Measurements from ENCODE around the gene ALOXE3.

The ALOXE3 gene

DNA sequence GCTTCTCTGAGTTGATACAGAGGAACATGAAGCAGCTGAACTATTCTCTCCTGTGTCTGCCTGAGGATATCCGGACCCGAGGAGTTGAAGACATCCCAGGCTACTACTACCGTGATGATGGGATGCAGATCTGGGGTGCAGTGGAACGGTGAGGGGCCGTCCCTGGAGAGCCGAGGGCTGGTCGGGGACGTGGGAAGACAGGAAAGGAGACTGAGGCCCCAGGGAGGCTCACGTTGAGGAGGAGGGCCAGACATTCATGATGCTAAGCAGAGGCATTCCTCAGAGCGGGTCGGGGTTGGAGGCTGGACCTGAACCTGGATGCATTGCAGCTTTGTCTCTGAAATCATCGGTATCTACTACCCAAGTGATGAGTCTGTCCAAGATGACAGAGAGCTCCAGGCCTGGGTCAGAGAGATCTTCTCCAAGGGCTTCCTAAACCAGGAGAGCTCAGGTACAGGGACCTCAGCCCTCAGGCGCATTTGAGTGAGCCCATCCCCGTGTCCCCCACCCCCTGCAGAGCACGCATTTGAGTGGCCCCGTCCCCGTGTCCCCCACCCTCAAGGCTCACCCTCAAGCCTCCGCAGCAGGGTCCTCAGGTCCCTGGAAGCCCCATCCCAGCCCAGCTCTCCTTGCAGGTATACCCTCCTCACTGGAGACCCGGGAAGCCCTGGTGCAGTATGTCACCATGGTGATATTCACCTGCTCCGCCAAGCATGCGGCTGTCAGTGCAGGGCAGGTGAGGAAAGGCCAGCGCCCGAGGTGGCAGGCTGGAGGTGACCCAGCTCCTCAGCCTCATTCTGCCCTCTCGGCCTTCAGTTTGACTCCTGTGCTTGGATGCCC is 71.2 kb downstream of the ALOXE3 start:
- POLR2A ChIA-PET, result no interaction called here
- DNase-seq (ENCODE audit: extremely low spot score), result no peak
- CTCF ChIA-PET, result interaction anchor here (0.8 to 2.5 kb wide), 6 partner anchors 10 to 59 kb away, joined by 4 to 13 read pairs (median 5); no protein-coding TSS in a partner anchor
- TF ChIP-seq, protein P1, sequence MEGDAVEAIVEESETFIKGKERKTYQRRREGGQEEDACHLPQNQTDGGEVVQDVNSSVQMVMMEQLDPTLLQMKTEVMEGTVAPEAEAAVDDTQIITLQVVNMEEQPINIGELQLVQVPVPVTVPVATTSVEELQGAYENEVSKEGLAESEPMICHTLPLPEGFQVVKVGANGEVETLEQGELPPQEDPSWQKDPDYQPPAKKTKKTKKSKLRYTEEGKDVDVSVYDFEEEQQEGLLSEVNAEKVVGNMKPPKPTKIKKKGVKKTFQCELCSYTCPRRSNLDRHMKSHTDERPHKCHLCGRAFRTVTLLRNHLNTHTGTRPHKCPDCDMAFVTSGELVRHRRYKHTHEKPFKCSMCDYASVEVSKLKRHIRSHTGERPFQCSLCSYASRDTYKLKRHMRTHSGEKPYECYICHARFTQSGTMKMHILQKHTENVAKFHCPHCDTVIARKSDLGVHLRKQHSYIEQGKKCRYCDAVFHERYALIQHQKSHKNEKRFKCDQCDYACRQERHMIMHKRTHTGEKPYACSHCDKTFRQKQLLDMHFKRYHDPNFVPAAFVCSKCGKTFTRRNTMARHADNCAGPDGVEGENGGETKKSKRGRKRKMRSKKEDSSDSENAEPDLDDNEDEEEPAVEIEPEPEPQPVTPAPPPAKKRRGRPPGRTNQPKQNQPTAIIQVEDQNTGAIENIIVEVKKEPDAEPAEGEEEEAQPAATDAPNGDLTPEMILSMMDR (IDR thresholded peaks at IDR 0.05; ENCODE audit: control extremely low read depth, extremely low read depth, low read depth, missing control alignments), result no peak

DNA sequence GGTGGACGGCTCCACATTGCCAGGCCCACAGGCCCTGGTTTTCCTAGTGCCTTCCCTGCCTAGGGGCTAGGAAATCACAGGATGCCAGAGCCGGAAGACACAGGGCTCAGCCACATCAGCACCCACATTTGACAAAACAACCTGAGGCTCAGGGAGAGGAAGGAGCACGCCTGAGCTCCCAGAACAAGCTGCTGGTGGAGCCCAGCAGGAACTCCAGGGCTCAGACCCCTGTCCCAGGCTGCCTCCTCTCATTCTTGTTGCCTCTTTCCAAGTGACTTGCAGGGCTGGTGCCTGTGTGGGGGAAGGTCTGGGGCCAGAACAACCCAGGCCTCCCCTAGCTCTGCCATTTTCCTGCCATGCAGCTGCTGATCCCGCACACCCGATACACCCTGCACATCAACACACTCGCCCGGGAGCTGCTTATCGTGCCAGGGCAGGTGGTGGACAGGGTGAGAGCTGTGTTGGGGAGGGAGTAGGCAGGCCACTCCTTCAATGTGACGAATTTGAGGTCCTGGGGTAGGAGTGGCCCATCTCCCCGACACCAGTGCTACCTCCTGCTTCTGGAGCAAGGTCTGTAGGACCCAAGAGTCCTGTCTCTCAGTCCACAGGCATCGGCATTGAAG is 71.9 kb downstream of the ALOXE3 start:
- POLR2A ChIA-PET, result no interaction called here
- TF ChIP-seq, protein P1 (IDR thresholded peaks at IDR 0.05; ENCODE audit: control extremely low read depth, extremely low read depth, low read depth, missing control alignments), result no peak
- CTCF ChIA-PET, result interaction anchor here (1.1 to 2.5 kb wide), 5 partner anchors 11 to 330 kb away, joined by 3 to 13 read pairs (median 5); no protein-coding TSS in a partner anchor
- no peak for DNase-seq (ENCODE audit: extremely low spot score)
